PC-3 (cell line): ENCODE data around the gene CPEB2. TPM values are rescaled to one million over a fixed set of nuclear protein-coding genes. Genes with fewer than 3 reads are reported as not detected.

Experiments
- ATAC-seq: fragments of 200-7000 bp; cut with Tn5 transposase; 2 replicates; pipeline ENCODE4 v1.9.1; 2020; ENCODE audit warnings: mild to moderate bottlenecking, moderate library complexity
- BruUV-seq: library from RNA; stranded (reverse); fragments of 400-500 nt; replicated peaks from 2 replicates; lab custom pipeline; 2021; lab: Mats Ljungman, UMichigan
- CTCF ChIA-PET: fragments of 300-600 bp; sonication (Branson Sonifier 250); formaldehyde crosslinking; loops from one replicate; lab custom pipeline; 2022; ENCODE audit warnings: antibody characterized with exemption; lab: Charles Lee
- POLR2A ChIA-PET: fragments of 300-600 bp; sonication (Branson Sonifier 250); formaldehyde crosslinking; loops from one replicate; lab custom pipeline; 2022; ENCODE audit warnings: antibody characterized with exemption; ENCODE audit not compliant: unreplicated experiment; lab: Charles Lee
- DNase-seq: peaks from one replicate; pipeline ENCODE4 v3.0.0-alpha.2; 2015
- H2AFZ ChIP-seq: fragments of 300-600 bp; sonication (generic); 2 replicates; pipeline ENCODE4 v1.6.0; 2016; ENCODE audit warnings: antibody characterized with exemption, low read length
- H3F3A ChIP-seq: fragments of 300-600 bp; sonication (generic); one replicate; pipeline ENCODE4 v1.6.0; 2017; ENCODE audit warnings: antibody characterized with exemption, low read length, control low read depth, mild to moderate bottlenecking; ENCODE audit not compliant: unreplicated experiment
- H3K27ac ChIP-seq: fragments of 300-600 bp; sonication (generic); 2 replicates; pipeline ENCODE4 v1.5.1; 2016; ENCODE audit warnings: mild to moderate bottlenecking, low read length
- H3K27me3 ChIP-seq: fragments of 300-600 bp; sonication (generic); 2 replicates; pipeline ENCODE4 v1.6.1; 2016; ENCODE audit warnings: low read length, mixed read lengths
- H3K36me3 ChIP-seq: fragments of 300-600 bp; sonication (generic); 2 replicates; pipeline ENCODE4 v1.6.1; 2016; ENCODE audit warnings: low read depth, mixed run types, low read length, mixed read lengths
- H3K4me1 ChIP-seq: fragments of 300-600 bp; sonication (generic); 2 replicates; pipeline ENCODE4 v1.5.1; 2016; ENCODE audit warnings: low read length; ENCODE audit not compliant: insufficient read depth
- H3K4me2 ChIP-seq: fragments of 300-600 bp; sonication (generic); 2 replicates; pipeline ENCODE4 v1.6.0; 2016; ENCODE audit warnings: low read length
- H3K4me3 ChIP-seq: fragments of 300-600 bp; sonication (generic); 2 replicates; pipeline ENCODE4 v1.5.1; 2016; ENCODE audit warnings: mild to moderate bottlenecking, low read length, mixed read lengths
- H3K79me2 ChIP-seq: fragments of 300-600 bp; sonication (generic); 2 replicates; pipeline ENCODE4 v1.6.1; 2017; ENCODE audit warnings: low read length, mixed read lengths
- H3K9ac ChIP-seq: fragments of 300-600 bp; sonication (generic); 2 replicates; pipeline ENCODE4 v1.6.0; 2016; ENCODE audit warnings: mild to moderate bottlenecking, low read length
- H3K9me2 ChIP-seq: fragments of 300-600 bp; sonication (generic); replicated peaks from 2 replicates; pipeline ENCODE4 v1.6.1; 2016; ENCODE audit warnings: mixed run types, low read length, mixed read lengths
- H3K9me3 ChIP-seq: fragments of 300-600 bp; sonication (generic); 2 replicates; pipeline ENCODE4 v1.6.1; 2016; ENCODE audit warnings: low read length, mixed read lengths
- H4K20me1 ChIP-seq: fragments of 300-600 bp; sonication (generic); 2 replicates; pipeline ENCODE4 v1.6.1; 2016; ENCODE audit warnings: low read length, mixed read lengths
- CTCF ChIP-seq: fragments of 300-600 bp; sonication (generic); conservative IDR thresholded peaks from 2 replicates; pipeline ENCODE4 v1.5.1; 2017; ENCODE audit warnings: antibody characterized with exemption, low read depth, mild to moderate bottlenecking, low read length
- EZH2 ChIP-seq: fragments of 300-600 bp; sonication (generic); IDR thresholded peaks from one replicate; pipeline ENCODE4 v1.6.1; 2017; ENCODE audit warnings: antibody characterized with exemption, mild to moderate bottlenecking, low read length; ENCODE audit not compliant: unreplicated experiment
- EZH2phosphoT487 ChIP-seq: fragments of 300-600 bp; sonication (generic); IDR thresholded peaks from 2 replicates; pipeline ENCODE4 v1.6.1; 2018; ENCODE audit warnings: mild to moderate bottlenecking, antibody characterized with exemption, low read length, borderline replicate concordance
- intact Hi-C: fragments of 100-400 bp; cut with micrococcal nuclease; formaldehyde crosslinking; loops from 2 replicates; pipeline ENCODE4 v1.9.0; 2023
- total RNA-seq: library from RNA; depleted of rRNA; stranded (reverse); fragments of >200 nt; gene quantifications from 2 replicates; pipeline ENCODE4 v1.2.3, GENCODE V29; 2014

CPEB2 gene
- total RNA-seq, 1 experiment from 2014 or later = 1.8 TPM

DNA sequence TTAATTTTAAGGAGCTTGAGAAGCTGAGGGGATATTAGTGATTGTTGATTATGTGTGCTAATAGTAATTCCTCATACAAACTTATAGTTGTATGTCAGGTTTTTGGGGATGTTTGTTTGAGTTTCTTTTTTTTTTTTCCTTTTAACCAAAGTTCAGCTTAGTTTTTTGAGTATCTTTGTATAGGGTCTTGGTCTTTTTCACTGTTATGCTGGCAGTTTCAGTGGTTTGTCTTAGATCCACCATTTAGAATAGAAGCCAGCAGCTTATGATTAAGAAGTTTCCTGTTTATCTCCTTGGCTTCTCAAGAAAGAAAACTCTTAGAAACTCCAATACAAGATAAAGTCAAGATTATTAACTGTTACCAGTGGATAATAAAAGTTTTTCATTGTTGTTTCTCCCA lies 16.1 kb downstream of the CPEB2 start:
- no peak for DNase-seq
- CTCF ChIA-PET = no interaction called here
- no TSS peak for BruUV-seq
- Histone ChIP-seq H3K9me3 (no peaks in the 10 kb centered on the region), H2AFZ (no peak overlapping the region), H3K27ac (no peak overlapping the region), H3K79me2 (no peaks in the 10 kb centered on the region), H3K36me3 (no peaks in the 10 kb centered on the region), H3K4me3 (no peak overlapping the region), H4K20me1 (no peaks in the 10 kb centered on the region), H3K9me2 (no peaks in the 10 kb centered on the region), H3K4me2 (no peak overlapping the region), H3F3A (no peaks in the 10 kb centered on the region), H3K9ac (no peak overlapping the region), H3K4me1 (no peaks in the 10 kb centered on the region), H3K27me3 (no peaks in the 10 kb centered on the region)
- POLR2A ChIA-PET = no interaction called here
- intact Hi-C loops = no loop called here
- ATAC-seq = no peak
- TF ChIP-seq EZH2 = no peak
- TF ChIP-seq EZH2phosphoT487 = no peak

- intact Hi-C loops = no loop called here
- no peaks in the 10 kb centered on the region for H3K9me3 ChIP-seq
- no peak overlapping the region for H3K4me2 ChIP-seq
- no peak overlapping the region for H3K4me3 ChIP-seq
- DNase-seq = no peak
- no peak for TF ChIP-seq EZH2phosphoT487
- no peak for TF ChIP-seq EZH2
- TF ChIP-seq CTCF = no peak
- CTCF ChIA-PET = no interaction called here
- no peak overlapping the region for H3K27ac ChIP-seq
- no TSS peak for BruUV-seq
- no peaks in the 10 kb centered on the region; the same call in 1 of the 2 replicates for H3K36me3 ChIP-seq
- H4K20me1 ChIP-seq = no peaks in the 10 kb centered on the region
- no peaks in the 10 kb centered on the region for H3K4me1 ChIP-seq
- H3K9me2 ChIP-seq = no peaks in the 10 kb centered on the region
- ATAC-seq = no peak
- no peaks in the 10 kb centered on the region for H3F3A ChIP-seq
- POLR2A ChIA-PET = no interaction called here
- H3K79me2 ChIP-seq = no peaks in the 10 kb centered on the region
- no peaks in the 10 kb centered on the region for H3K27me3 ChIP-seq
- no peak overlapping the region for H2AFZ ChIP-seq
- H3K9ac ChIP-seq = no peak overlapping the region
These were observed 18.4 kb downstream of the CPEB2 start for GRCh38 chr4:15020502-15021286.

DNA sequence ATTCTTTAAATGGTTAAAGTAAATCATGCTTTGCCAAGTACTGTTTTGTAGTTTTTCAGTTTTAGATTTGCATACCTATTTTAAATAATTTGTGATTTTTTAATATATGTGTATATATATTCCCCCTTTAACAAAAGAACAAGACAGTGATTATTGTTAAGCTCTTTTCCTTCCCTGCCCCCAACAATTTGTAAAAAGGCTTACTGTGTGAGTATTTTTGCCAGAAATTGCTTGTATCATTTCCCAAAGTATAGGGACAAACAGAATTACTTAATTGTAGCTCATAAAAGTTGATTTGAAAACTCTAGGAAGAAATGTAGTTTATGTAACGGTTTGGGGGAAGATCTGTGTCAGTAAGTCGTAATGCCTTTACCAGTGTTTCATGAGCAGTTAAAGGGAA lies 19.0 kb downstream of the CPEB2 start:
- no peak for ATAC-seq
- Histone ChIP-seq H3K9ac (no peak overlapping the region), H3K4me3 (no peak overlapping the region), H3K4me1 (no peaks in the 10 kb centered on the region), H3K27ac (no peak overlapping the region), H4K20me1 (no peaks in the 10 kb centered on the region), H3K36me3 (no peaks in the 10 kb centered on the region; the same call in 1 of the 2 replicates), H3K9me3 (no peaks in the 10 kb centered on the region), H3K27me3 (no peaks in the 10 kb centered on the region), H3K79me2 (no peaks in the 10 kb centered on the region), H2AFZ (no peak overlapping the region), H3K9me2 (no peaks in the 10 kb centered on the region), H3K4me2 (no peak overlapping the region), H3F3A (no peaks in the 10 kb centered on the region)
- POLR2A ChIA-PET = no interaction called here
- intact Hi-C loops = no loop called here
- no peak for DNase-seq
- TF ChIP-seq CTCF = no peak
- no peak for TF ChIP-seq EZH2phosphoT487
- TF ChIP-seq EZH2 = no peak
- CTCF ChIA-PET = no interaction called here
- BruUV-seq = no TSS peak
